Spleen (tissue), 7 donors: ENCODE measurements around the gene MYO5B.
A peak's percentile ranks its signal among the peaks of the same experiment; 100 is the strongest.

Source experiments
- CTCF ChIP-seq, 11 experiments: fragments of 200-600 bp in 7 of 11; fragments of 450-650 bp in 4 of 11; sonication (generic) in 4 of 11; IDR thresholded peaks in 8 of 11; conservative IDR thresholded peaks in 3 of 11; 1 replicate in 7 of 11; 2 replicates in 4 of 11; pipeline versions ENCODE4 v1.4.0 to v1.8.0; 2016 to 2021; ENCODE audit warnings: antibody characterized with exemption in 11 of 11, inconsistent platforms in 4 of 11, mild to moderate bottlenecking in 1 of 11
- POLR2A ChIP-seq, 3 donors: fragments of 450-650 bp; IDR thresholded peaks; one replicate each; pipeline ENCODE4 v1.5.1; 2017; ENCODE audit warnings: antibody characterized with exemption in 3 of 3, mild to moderate bottlenecking in 1 of 3
- POLR2AphosphoS5 ChIP-seq, 3 donors: sonication (generic); formaldehyde crosslinking; IDR thresholded peaks; one replicate each; pipeline ENCODE4 v1.5.1; 2017; ENCODE audit warnings: antibody characterized with exemption in 3 of 3
- donor health status: DM: no; HTN: no; CAD: no; lungs with moderate emphysema.
- donor health status: DM: no; HTN: no; CAD: no.
- donor health status: DM: no; HTN: no; CAD: no.

DNA sequence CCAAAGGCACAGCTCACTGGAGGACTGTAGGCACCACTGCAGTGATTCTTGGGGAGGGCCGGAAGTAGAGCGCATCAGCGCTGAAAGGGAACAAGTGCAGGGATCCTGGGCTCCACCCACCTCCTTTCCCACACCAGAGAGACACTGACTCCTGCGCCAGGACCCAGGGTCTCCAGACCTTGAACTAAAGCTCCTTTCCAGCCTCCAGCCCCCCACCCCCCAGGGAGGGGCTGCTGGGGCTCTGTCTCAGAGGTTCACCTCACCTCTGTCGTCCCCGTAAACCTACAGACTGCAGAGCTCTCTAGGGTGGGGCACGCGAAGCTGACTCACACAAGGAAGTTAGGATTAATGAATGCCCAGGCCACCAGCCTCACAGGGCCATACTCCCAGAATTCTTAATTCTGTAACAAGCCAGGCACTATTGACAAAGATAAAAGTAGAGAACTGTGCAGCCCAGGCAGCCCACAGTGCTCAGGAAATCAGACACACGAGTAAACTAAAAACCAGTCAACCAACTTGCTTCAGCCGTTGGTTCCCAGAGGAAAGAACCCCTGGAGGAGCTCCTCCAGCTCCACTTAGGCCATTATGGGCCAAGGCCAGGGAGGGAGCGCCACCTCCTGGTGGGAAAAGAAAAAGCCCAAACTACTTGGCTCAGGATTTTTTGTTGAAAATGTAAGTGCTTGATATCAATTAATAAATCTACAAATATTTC, 336.5 kb downstream of the MYO5B start:
- TF ChIP-seq CTCF (IDR thresholded peaks at IDR 0.05 in 8 of 11, conservative IDR thresholded peaks at IDR 0.05 in 3 of 11), result peak; percentile 45 to 85 (median 72)
- no peak for TF ChIP-seq POLR2A (IDR thresholded peaks at IDR 0.05)
- TF ChIP-seq POLR2AphosphoS5 (IDR thresholded peaks at IDR 0.05), result no peak
